NCI-H2171 (cell line): ENCODE measurements around the gene NIPAL3.

Experiments
- DNase-seq: peaks from one replicate; lab custom pipeline; 2025; lab: John Stamatoyannopoulos, UW

The NIPAL3 gene

GRCh38 chr1:24390924-24391782, 24.4 kb upstream of the NIPAL3 start:
- peak; percentile 80 for DNase-seq

- peak; percentile 49 for DNase-seq
Observed at GRCh38 chr1:24391882-24392603, 23.6 kb upstream of the NIPAL3 start.

GRCh38 chr1:24392604-24392946, 23.0 kb upstream of the NIPAL3 start:
- no peak for DNase-seq

GRCh38 chr1:24392982-24393650, 22.5 kb upstream of the NIPAL3 start:
- no peak for DNase-seq

- no peak for DNase-seq
Observed at GRCh38 chr1:24393892-24394291, 21.7 kb upstream of the NIPAL3 start.

GRCh38 chr1:24400065-24400464, 15.5 kb upstream of the NIPAL3 start:
- no peak for DNase-seq

DNA sequence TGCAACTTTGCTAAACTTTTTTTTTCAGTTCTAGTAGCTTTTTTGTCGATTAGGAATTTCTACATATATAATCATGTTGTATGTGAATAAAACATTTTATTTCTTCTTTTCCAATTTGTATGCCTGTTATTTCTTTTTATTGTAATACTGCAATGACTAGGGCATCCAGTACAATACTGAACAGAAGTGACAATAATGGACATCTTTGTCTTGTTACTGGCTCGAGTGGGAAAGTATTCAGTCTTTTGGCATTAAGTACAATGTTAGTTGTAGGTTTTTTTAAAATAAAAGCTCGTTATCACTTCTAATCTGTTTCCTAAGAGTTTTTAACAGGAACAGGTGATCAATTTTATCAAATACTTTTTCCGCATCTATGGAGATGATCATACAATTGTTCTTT, 11.8 kb upstream of the NIPAL3 start:
- no peak for DNase-seq

DNA sequence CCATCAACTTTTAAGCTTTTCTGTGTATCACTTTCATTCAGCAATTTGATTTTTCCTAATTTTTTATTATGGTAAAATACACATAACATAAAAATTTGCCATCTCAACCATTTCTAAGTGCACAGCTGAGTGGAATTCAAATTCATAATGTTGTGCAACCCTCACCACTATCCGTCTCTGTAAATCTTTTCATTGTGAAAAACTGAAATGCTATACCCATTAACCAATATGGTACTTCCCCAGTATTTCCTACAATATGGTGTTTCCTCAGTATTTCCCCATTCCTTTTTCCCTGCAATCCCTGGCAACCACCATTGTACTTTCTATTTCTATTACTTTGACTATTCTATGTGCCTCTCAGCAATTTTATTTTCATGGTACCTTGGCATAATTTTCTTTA, 8.8 kb upstream of the NIPAL3 start:
- DNase-seq, result no peak

DNA sequence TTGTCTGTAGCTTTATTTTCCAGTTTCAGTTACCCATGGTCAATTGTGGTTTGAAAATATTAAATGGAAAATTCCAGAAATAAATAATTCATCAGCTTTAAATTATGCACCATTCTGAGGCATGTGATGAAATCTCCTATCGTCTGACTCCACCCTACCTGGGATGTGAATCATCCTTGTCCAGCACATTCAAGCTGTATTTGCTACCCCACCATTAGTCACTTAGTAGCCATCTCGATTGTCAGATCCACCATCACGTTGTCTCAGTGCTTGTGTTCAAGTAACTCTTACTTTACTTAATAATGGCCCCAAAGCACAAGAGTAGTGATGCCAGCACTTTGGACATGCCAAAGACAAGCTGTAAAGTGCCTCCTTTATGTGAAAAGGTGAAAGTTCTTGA, 6.1 kb upstream of the NIPAL3 start:
- DNase-seq, result no peak

DNA sequence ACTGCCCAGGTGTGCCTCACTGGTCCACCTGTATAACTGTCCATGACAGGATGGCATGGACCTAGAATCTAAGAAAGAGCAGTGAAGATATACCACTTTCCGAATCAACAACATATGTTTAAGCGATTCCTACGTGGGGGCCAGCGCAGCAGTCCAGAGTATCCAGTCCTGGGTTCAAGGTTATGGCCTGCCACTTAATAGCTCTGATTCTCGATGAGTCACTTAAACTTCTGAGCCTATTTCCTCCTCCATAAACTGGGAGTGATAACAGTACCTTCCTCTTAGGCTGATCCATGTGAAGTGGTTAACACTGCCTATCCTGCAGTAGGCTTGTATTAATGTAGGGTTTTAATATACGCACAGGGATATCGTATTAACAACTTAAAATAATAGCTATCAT, 4.9 kb upstream of the NIPAL3 start:
- DNase-seq, result no peak

DNA sequence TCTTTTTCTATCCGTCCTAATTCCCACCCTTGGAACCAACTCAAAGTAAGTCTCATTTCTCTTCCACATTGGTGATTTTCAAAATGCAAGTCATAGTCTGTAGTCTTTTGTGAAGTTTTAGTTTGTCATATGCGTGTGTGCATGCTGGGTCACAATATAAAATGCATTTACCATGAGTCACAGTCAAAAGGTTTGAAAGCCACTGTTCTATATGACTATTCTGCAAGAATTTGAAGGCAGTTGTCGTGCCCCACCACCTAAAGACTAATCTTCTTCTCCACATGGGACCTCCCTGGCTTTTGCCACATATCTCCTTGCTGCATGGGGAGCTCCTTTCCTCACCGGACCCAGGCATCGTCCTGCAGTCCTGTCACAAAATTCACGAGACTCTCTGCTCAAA, 3.6 kb upstream of the NIPAL3 start:
- no peak for DNase-seq

DNA sequence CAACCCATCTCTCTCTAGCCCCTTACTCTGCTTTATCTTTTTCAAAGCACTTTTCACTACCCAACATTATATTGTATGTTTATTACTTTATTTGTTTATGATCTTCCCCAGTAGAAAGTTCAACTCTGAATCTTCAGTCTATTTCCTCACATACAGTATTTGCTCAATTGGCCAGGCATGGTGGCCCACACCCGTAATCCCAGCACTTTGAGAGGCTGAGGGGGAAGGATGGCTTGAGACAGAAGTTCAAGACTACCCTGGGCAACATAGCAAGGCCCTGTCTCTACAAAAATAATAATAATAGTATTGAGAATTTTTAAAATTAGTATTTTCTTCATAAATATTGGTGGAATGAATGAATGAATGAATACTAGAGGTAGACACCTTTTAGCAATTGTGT, 3.2 kb upstream of the NIPAL3 start:
- DNase-seq, result no peak

- DNase-seq, result peak; percentile 84
Observed at GRCh38 chr1:24413350-24414163, 2.0 kb upstream of the NIPAL3 start, which contains the start of gene STPG1. Gene STPG1, minus strand, starts transcription at chr1:24413782. Its CDS starts 12,394 bp downstream, at chr1:24401388.

GRCh38 chr1:24414775-24415333, 748 bp upstream of the NIPAL3 start:
- DNase-seq, result no peak

- peak; percentile 34 for DNase-seq
Observed at GRCh38 chr1:24415910-24416665, 486 bp downstream of the NIPAL3 start.

DNA sequence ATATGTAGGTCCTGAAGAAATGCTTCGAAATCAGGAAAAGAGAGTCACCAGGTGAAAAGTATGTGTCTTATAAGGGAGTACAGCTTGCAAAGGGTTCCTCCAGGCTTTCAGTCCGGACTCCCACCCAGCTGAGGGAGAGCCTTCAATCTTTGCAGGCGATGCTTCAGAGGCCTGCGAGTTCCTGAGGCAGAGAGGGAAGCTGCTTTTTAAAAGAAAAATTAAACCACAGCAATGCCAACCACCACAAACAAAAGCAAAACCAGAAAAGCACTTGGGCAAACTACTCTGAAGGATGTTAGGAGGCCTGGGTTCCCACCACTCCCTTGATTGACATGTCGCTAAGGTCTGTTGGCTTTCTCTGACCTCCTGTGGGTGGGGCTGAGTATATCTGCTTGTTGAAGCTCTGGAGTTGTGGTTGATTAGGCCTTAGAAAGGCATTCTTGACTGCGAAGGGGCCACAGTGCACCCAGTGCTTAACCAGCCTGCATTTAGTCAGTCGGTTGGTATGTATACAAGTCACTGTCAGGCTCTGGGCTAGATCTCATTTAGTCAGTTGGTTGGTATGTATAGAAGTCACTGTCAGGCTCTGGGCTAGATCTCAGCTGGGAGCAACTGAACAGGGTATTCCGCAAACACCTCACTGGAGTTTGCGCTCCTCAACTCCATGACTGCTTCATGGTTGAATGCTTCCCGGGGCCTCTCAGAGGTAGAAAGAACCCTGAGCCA, 1.2 kb downstream of the NIPAL3 start:
- no peak for DNase-seq

DNA sequence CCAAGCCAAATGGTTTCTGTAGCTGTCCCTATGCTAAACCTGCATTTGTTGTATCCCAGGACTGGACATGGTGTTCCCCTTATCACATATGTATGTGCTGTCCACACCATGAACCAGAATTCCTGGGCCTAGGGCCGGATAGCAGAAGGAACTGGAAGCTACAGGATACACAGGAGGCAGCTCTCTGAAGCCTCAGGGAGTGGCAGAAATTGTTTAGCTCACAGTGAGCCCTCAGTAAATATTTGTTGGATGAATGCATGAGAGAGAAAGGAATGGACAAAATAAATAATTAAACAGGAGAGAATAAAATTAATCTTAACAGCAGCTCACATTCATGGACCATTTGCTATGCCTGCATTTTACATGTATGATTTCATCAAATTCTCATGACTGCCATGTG, 2.1 kb downstream of the NIPAL3 start:
- DNase-seq, result no peak

GRCh38 chr1:24418898-24419628, 3.5 kb downstream of the NIPAL3 start:
- no peak for DNase-seq

GRCh38 chr1:24420547-24420946, 4.9 kb downstream of the NIPAL3 start:
- no peak for DNase-seq

DNA sequence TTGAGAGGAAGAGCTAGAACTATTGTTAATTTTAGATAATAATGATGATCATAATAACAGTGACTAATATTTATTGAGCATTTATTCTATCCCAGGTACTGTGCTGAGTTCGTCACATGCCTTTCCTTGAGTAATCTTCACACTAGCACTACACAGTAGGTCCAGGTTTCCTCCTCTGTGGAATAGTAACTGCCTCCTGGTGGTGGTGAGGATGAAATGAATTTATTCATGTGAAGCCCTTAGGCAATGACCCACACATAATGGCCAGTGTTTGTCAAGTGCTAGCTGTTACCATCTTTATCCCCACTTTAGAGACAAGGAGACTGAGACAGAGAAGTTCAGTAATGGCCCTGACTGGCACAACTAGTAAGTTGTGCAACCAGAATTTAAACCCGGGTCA, 5.9 kb downstream of the NIPAL3 start:
- no peak for DNase-seq
